BJ (cell line): ENCODE data around the gene ANO10. TPM values are rescaled to one million over a fixed set of nuclear protein-coding genes. Genes with fewer than 3 reads are reported as not detected.

Experiments used
- CTCF ChIA-PET: fragments of 350-600 bp; formaldehyde crosslinking; extraction: SDS; loops from one replicate; lab custom pipeline; 2021; ENCODE audit warnings: antibody characterized with exemption, inconsistent platforms; lab: Yijun Ruan, JAX
- POLR2A ChIA-PET: fragments of 300-600 bp; sonication (Branson Sonifier 250); formaldehyde crosslinking; extraction: SDS; loops from one replicate; lab custom pipeline; 2021; ENCODE audit warnings: antibody characterized with exemption; lab: Charles Lee
- DNase-seq: peaks from one replicate; pipeline ENCODE4 v3.0.0-alpha.2; 2011; ENCODE audit warnings: low read depth
- H3K27me3 ChIP-seq: 2 replicates; pipeline ENCODE4 v1.6.0; 2011; ENCODE audit warnings: low read length; ENCODE audit not compliant: control insufficient read depth, insufficient read depth
- H3K36me3 ChIP-seq: 2 replicates; pipeline ENCODE4 v1.5.1; 2011; ENCODE audit warnings: low read length; ENCODE audit not compliant: control insufficient read depth, insufficient read depth
- H3K4me3 ChIP-seq: 2 replicates; pipeline ENCODE4 v1.5.1; 2011; ENCODE audit warnings: low read depth, mild to moderate bottlenecking, control low read depth, low read length
- polyA plus RNA-seq: library from polyadenylated mRNA; depleted of rRNA; stranded (reverse); fragments of >200 nt; gene quantifications from 2 replicates; pipeline ENCODE4 v1.2.3, GENCODE V29; 2011
- TF ChIP-seq, protein P1 (sequence below): IDR thresholded peaks from 2 replicates; pipeline ENCODE4 v1.5.1; 2011; ENCODE audit warnings: low read depth, mild to moderate bottlenecking, control low read depth, inconsistent platforms, low read length, moderate library complexity; ENCODE audit not compliant: insufficient read depth

Gene ANO10
- polyA plus RNA-seq, 1 experiment: 36.6 TPM

DNA sequence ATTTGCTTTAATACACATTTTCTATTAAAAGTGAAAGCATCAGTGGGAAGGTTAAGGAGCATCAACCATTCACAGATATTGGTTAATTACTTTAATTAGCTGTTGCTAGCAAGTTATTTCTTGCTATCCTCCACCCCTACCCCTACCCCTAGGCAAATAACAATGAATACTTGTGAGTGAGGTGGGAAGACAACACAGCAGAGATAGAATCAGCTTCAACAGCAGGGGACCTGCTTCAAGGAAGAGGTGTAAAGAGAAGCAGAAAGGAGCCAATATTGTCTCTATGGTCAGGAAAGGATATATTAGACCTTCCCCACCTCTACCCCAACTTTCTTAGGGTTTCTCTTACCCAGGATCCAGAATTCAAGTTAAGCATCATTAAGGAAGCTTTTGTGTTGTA is 186.1 kb downstream of the ANO10 start:
- H3K4me3 ChIP-seq: no peak overlapping the region
- no peaks in the 10 kb centered on the region for H3K27me3 ChIP-seq
- DNase-seq: no peak
- ChIA-PET CTCF (no interaction called here), POLR2A (no interaction called here)
- peaks cover 2% of the 10 kb centered on the region; the same call in 1 of the 2 replicates for H3K36me3 ChIP-seq
- TF ChIP-seq, protein P1, sequence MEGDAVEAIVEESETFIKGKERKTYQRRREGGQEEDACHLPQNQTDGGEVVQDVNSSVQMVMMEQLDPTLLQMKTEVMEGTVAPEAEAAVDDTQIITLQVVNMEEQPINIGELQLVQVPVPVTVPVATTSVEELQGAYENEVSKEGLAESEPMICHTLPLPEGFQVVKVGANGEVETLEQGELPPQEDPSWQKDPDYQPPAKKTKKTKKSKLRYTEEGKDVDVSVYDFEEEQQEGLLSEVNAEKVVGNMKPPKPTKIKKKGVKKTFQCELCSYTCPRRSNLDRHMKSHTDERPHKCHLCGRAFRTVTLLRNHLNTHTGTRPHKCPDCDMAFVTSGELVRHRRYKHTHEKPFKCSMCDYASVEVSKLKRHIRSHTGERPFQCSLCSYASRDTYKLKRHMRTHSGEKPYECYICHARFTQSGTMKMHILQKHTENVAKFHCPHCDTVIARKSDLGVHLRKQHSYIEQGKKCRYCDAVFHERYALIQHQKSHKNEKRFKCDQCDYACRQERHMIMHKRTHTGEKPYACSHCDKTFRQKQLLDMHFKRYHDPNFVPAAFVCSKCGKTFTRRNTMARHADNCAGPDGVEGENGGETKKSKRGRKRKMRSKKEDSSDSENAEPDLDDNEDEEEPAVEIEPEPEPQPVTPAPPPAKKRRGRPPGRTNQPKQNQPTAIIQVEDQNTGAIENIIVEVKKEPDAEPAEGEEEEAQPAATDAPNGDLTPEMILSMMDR: no peak

DNA sequence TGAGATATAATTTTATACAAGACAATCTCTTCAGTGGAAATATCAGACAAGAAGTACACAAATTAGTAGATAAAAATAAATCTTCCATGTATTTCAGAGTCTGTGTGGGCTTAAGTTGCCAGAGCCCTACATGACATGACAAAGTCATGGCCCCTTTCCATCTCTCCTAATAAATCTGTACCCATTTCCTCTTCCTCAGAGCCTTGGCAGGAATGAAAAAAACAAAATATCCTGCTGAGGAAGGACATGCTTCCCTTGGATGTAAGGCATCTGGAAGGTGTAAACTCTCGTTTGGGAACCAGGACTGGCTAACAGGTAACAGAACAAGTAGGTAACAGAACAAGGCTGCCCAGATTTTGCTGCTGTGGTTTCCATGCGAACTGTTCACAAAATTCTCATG is 187.4 kb downstream of the ANO10 start:
- H3K36me3 ChIP-seq: peaks cover 2% of the 10 kb centered on the region; the same call in 1 of the 2 replicates
- ChIA-PET CTCF (no interaction called here), POLR2A (no interaction called here)
- DNase-seq: no peak
- no peak overlapping the region for H3K4me3 ChIP-seq
- H3K27me3 ChIP-seq: no peaks in the 10 kb centered on the region
- TF ChIP-seq, protein P1: no peak

DNA sequence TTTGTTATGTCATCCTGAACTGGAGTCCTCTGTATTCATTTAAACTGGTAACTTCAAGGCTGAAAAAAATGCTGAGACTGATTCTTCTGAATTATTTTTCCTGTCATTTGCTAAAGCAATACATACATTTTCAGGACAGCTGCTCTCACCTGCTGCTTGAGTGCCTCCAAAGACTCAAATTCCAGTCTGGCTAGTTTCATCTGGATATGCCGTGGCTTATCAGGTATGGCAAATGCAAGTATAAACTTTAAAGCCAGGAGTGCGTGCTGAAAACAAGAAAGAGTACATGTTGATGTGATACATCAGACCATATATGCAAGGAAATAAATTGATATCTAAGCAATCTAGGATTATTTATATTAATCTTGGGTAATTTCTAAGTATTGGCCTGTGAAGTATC is 189.3 kb downstream of the ANO10 start:
- ChIA-PET POLR2A (no interaction called here), CTCF (no interaction called here)
- TF ChIP-seq, protein P1: no peak
- peaks cover 2% of the 10 kb centered on the region; the same call in 1 of the 2 replicates for H3K36me3 ChIP-seq
- H3K4me3 ChIP-seq: no peak overlapping the region
- DNase-seq: no peak
- no peaks in the 10 kb centered on the region for H3K27me3 ChIP-seq

DNA sequence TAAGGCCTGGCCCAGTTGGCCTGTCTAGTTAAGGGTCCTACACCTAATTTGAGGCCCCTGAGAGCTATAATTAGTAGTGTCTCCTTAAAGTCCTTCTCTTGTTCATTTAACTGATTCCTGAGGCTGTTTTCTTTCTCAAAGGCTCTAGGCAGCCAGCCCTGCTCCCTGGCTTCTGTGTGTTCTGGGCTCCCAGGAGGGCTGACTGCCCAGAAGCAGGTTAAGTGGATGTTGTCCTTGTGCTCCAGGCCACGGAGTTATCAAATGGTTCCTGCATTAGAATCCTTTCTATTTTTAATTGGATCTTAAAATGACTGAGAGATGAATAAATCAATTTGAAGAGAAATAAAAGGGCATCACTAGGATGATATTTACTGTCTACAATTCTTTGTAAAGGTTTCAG is 195.4 kb downstream of the ANO10 start:
- TF ChIP-seq, protein P1: no peak
- CTCF ChIA-PET: no interaction called here

DNA sequence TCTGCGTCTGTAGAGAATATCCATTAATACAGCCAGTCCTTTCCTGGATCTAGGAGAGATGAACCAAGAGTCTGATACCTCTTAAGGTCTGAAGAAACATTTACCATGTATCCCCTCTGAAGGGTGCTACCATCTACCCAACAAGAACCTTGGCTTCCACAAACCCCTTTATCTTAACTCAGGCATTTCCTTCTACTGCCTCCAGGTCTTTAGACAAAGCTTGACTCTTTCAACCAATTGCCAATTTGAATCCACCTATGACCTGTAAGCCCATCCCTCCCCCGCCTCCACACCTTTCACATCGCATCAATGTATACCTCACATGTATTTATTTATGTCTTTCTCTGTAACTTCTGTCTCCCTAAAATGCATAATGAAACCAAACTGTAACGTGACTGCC is 196.0 kb downstream of the ANO10 start:
- Histone ChIP-seq H3K4me3 (no peak overlapping the region), H3K36me3 (no peaks in the 10 kb centered on the region), H3K27me3 (no peaks in the 10 kb centered on the region)
- ChIA-PET POLR2A (no interaction called here), CTCF (no interaction called here)
- no peak for DNase-seq
- TF ChIP-seq, protein P1: no peak

More for the DNA sequence above, 195.4 kb downstream of the ANO10 start:
- H3K27me3 ChIP-seq: no peaks in the 10 kb centered on the region
- peaks cover under 1% of the 10 kb centered on the region; the same call in 1 of the 2 replicates for H3K36me3 ChIP-seq
- POLR2A ChIA-PET: no interaction called here
- DNase-seq: no peak
- no peak overlapping the region for H3K4me3 ChIP-seq
